Nephron (organoid): ENCODE data around the gene ENDOD1.

Source experiments
- H3K27ac Mint-ChIP-seq, 3 experiments: 2 replicates each; pipeline ENCODE4 v1.8.0; 2020; ENCODE audit warnings: mixed read lengths in 3 of 3, mild to moderate bottlenecking in 2 of 3, moderate library complexity in 1 of 3
- H3K27me3 Mint-ChIP-seq: 2 replicates; pipeline ENCODE4 v1.8.0; 2021; ENCODE audit warnings: low read depth, mild to moderate bottlenecking, moderate library complexity, mixed read lengths
- H3K36me3 Mint-ChIP-seq: 2 replicates; pipeline ENCODE4 v1.8.0; 2020; ENCODE audit warnings: low read depth, mixed read lengths
- H3K4me1 Mint-ChIP-seq: 2 replicates; pipeline ENCODE4 v1.8.0; 2020; ENCODE audit warnings: mixed read lengths
- H3K4me3 Mint-ChIP-seq, 3 experiments: 2 replicates each; pipeline ENCODE4 v1.8.0; 2020; ENCODE audit warnings: mild to moderate bottlenecking in 3 of 3, mixed read lengths in 3 of 3, moderate library complexity in 2 of 3
- H3K9me3 Mint-ChIP-seq: 2 replicates; pipeline ENCODE4 v1.8.0; 2020; ENCODE audit warnings: mixed read lengths
- TF ChIP-seq, protein P1 (sequence below), 3 experiments: fragments of 200-600 bp; sonication (generic); IDR thresholded peaks; one replicate each; pipeline ENCODE4 v1.5.0; 2021; ENCODE audit warnings: antibody characterized with exemption in 3 of 3; ENCODE audit not compliant: unreplicated experiment in 3 of 3

Gene ENDOD1

GRCh38 chr11:95095858-95096587 lies 6.4 kb downstream of the ENDOD1 start:
- TF ChIP-seq, protein P1, sequence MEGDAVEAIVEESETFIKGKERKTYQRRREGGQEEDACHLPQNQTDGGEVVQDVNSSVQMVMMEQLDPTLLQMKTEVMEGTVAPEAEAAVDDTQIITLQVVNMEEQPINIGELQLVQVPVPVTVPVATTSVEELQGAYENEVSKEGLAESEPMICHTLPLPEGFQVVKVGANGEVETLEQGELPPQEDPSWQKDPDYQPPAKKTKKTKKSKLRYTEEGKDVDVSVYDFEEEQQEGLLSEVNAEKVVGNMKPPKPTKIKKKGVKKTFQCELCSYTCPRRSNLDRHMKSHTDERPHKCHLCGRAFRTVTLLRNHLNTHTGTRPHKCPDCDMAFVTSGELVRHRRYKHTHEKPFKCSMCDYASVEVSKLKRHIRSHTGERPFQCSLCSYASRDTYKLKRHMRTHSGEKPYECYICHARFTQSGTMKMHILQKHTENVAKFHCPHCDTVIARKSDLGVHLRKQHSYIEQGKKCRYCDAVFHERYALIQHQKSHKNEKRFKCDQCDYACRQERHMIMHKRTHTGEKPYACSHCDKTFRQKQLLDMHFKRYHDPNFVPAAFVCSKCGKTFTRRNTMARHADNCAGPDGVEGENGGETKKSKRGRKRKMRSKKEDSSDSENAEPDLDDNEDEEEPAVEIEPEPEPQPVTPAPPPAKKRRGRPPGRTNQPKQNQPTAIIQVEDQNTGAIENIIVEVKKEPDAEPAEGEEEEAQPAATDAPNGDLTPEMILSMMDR (IDR thresholded peaks at IDR 0.05; ENCODE audit: unreplicated experiment in 3 of 3), result no peak
- Mint-ChIP-seq H3K27me3 (peaks cover 5% of the 10 kb centered on the region), H3K36me3 (no peaks in the 10 kb centered on the region), H3K27ac (no peak overlapping the region), H3K4me1 (peaks cover 69% of the 10 kb centered on the region), H3K9me3 (no peaks in the 10 kb centered on the region), H3K4me3 (no peak overlapping the region)

- Mint-ChIP-seq H3K4me1 (peaks cover 68% of the 10 kb centered on the region), H3K4me3 (no peak overlapping the region), H3K27me3 (peaks cover 5% of the 10 kb centered on the region), H3K9me3 (no peaks in the 10 kb centered on the region), H3K36me3 (no peaks in the 10 kb centered on the region), H3K27ac (no peak overlapping the region)
- TF ChIP-seq, protein P1 (IDR thresholded peaks at IDR 0.05; ENCODE audit: unreplicated experiment in 3 of 3), result no peak
Measured at GRCh38 chr11:95097209-95097608, 7.6 kb downstream of the ENDOD1 start.

DNA sequence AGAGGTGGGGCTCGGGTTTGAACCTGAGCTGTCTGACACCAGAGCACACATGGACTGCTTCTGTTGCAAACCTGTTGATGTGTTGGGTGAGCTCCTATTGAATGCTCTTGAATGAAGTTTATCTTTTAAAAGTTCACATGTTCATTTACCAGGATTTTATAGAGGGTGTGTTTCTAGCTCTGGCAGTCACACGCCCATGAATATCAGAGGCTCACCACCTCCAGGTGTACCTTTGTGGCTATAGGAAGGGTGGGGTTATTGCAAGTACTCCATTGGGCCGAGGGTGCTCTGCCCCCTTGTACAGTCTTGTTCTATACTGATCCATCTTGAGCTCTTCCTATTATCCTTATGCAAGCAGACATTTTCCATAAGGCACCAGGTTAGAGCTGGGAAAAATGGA lies 9.2 kb downstream of the ENDOD1 start:
- Mint-ChIP-seq H3K36me3 (no peaks in the 10 kb centered on the region), H3K27me3 (no peaks in the 10 kb centered on the region), H3K4me3 (no peak overlapping the region), H3K9me3 (no peaks in the 10 kb centered on the region), H3K27ac (no peak overlapping the region), H3K4me1 (peaks cover 70% of the 10 kb centered on the region)
- TF ChIP-seq, protein P1 (IDR thresholded peaks at IDR 0.05; ENCODE audit: unreplicated experiment in 3 of 3), result no peak

DNA sequence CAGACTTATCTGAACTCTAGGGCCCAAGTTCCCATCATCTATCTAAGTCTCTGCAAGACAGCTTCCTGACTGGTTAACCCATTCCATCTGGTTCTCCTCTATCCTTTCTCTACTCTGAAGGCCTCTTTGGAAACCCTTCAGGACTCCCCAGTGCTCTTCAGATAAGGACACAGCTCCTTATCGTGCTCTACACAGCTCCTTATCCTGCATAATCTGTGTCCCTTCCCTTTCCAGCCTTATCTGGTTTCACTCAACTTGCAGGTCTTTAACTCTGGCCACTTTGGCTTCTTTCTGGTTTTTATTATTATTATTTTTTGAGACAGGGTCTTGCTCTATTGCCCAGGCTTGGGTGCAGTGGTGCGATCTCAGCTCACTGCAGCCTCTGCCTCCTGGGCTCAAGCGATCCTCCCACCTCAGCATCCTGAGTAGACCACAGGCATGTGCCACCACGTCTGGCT lies 10.6 kb downstream of the ENDOD1 start:
- Mint-ChIP-seq H3K27ac (no peak overlapping the region), H3K36me3 (no peaks in the 10 kb centered on the region), H3K4me3 (no peak overlapping the region), H3K9me3 (no peaks in the 10 kb centered on the region), H3K27me3 (no peaks in the 10 kb centered on the region), H3K4me1 (peaks cover 76% of the 10 kb centered on the region)
- TF ChIP-seq, protein P1 (IDR thresholded peaks at IDR 0.05; ENCODE audit: unreplicated experiment in 3 of 3), result no peak

DNA sequence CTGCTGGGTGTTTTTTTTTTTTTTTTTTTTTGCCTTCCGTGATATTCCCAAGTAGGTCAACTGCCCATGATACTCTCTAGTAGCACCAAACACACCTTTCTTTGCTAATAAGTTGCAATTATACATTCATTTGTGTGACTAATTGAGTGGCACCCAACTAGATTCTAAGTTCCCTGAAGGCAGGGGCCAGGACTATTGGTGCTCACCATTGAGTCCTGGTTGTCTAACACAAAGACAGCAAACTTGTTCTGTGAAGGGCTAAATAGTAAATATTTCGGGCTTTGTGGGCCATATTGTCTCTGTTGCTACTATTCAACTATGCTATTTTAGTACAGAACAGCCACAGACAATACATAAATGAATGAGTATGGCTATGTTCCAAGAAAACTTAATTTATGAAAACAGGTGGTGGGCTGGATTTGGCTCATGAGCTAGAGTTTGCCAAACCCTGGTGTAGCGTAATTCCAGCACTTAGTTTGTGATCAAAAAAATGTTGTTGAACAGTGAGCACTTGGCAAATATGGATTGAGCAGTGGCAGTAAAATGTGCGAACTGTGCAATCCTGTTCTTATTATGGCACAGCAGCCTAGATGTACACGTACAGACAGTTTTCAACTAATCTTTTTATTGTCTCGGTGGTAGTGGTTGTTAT lies 11.3 kb downstream of the ENDOD1 start:
- no peak overlapping the region for H3K4me3 Mint-ChIP-seq
- H3K36me3 Mint-ChIP-seq, result no peaks in the 10 kb centered on the region
- H3K4me1 Mint-ChIP-seq, result peaks cover 78% of the 10 kb centered on the region
- no peaks in the 10 kb centered on the region for H3K27me3 Mint-ChIP-seq
- peak overlapping the region in 2 of 3 experiments; percentile 69 to 86 for H3K27ac Mint-ChIP-seq
- TF ChIP-seq, protein P1 (IDR thresholded peaks at IDR 0.05; ENCODE audit: unreplicated experiment in 3 of 3), result no peak
- H3K9me3 Mint-ChIP-seq, result no peaks in the 10 kb centered on the region
